Middle frontal gyrus (tissue), 1 donor: Measurements from ENCODE around the gene SARS1.
A peak's percentile ranks its signal among the peaks of the same experiment; 100 is the strongest.

Experiments used
- DNase-seq: peaks from one replicate; pipeline ENCODE4 v3.0.0-alpha.2; 2015; ENCODE audit warnings: low spot score; ENCODE audit errors: extremely low spot score

SARS1 gene

GRCh38 chr1:109261578-109261977 is 47.9 kb downstream of the SARS1 start:
- DNase-seq: no peak

- DNase-seq: no peak
Observed at GRCh38 chr1:109262231-109263055, 48.7 kb downstream of the SARS1 start.

- no peak for DNase-seq
Observed at GRCh38 chr1:109263234-109263596, 49.5 kb downstream of the SARS1 start.

- DNase-seq: peak; percentile 52
Observed at GRCh38 chr1:109263597-109264378, 50.1 kb downstream of the SARS1 start.

- DNase-seq: no peak
Observed at GRCh38 chr1:109264379-109264755, 50.6 kb downstream of the SARS1 start.

- DNase-seq: no peak
Observed at GRCh38 chr1:109265016-109265415, 51.3 kb downstream of the SARS1 start.

GRCh38 chr1:109265741-109266330 is 52.1 kb downstream of the SARS1 start:
- DNase-seq: no peak

- no peak for DNase-seq
Observed at GRCh38 chr1:109266965-109267364, 53.2 kb downstream of the SARS1 start.

GRCh38 chr1:109267743-109268300 is 54.1 kb downstream of the SARS1 start:
- DNase-seq: no peak

GRCh38 chr1:109268431-109269211 is 54.9 kb downstream of the SARS1 start:
- DNase-seq: no peak

GRCh38 chr1:109269212-109269980 is 55.7 kb downstream of the SARS1 start:
- DNase-seq: no peak

GRCh38 chr1:109269981-109270622 is 56.4 kb downstream of the SARS1 start:
- no peak for DNase-seq

- no peak for DNase-seq
Observed at GRCh38 chr1:109270623-109271317, 57.1 kb downstream of the SARS1 start.

- no peak for DNase-seq
Observed at GRCh38 chr1:109271458-109271857, 57.7 kb downstream of the SARS1 start.

GRCh38 chr1:109272021-109272799 is 58.5 kb downstream of the SARS1 start:
- no peak for DNase-seq

GRCh38 chr1:109272831-109273547 is 59.3 kb downstream of the SARS1 start:
- no peak for DNase-seq

- DNase-seq: no peak
Observed at GRCh38 chr1:109273570-109274288, 60.0 kb downstream of the SARS1 start.
